HCT116 (cell line): ENCODE measurements around the gene SOX18. TPM values are rescaled to one million over a fixed set of nuclear protein-coding genes. Genes with fewer than 3 reads are reported as not detected.
A peak's percentile ranks its signal among the peaks of the same experiment; 100 is the strongest.

Experiments
- ATAC-seq: fragments of 200-7000 bp; cut with Tn5 transposase; 2 replicates; pipeline ENCODE4 v1.9.1; 2020; ENCODE audit warnings: mild to moderate bottlenecking, moderate library complexity
- BruUV-seq: library from RNA; stranded (reverse); fragments of 400-500 nt; replicated peaks from 2 replicates; lab custom pipeline; 2021; lab: Mats Ljungman, UMichigan
- CTCF ChIA-PET: fragments of 300-600 bp; sonication (Branson Sonifier 250); formaldehyde crosslinking; loops from one replicate; lab custom pipeline; 2021; ENCODE audit warnings: antibody characterized with exemption; lab: Charles Lee
- POLR2A ChIA-PET: fragments of 300-600, 350-600 bp; sonication (Branson Sonifier 250); formaldehyde crosslinking; loops from one replicate; lab custom pipeline; 2021; ENCODE audit warnings: antibody characterized with exemption; lab: Charles Lee
- RAD21 ChIA-PET, 2 experiments: fragments of 300-600 bp; sonication (Branson Sonifier 250); formaldehyde crosslinking; loops; one replicate each; lab custom pipeline; 2023; ENCODE audit warnings: low total read pairs in 2 of 2; ENCODE audit not compliant: uncharacterized antibody in 2 of 2, unreplicated experiment in 2 of 2, low non-redundant PET in 1 of 2; lab: Charles Lee
- DNase-seq: peaks from one replicate; pipeline ENCODE4 v3.0.0-alpha.2; 2010; ENCODE audit warnings: low read depth, low spot score
- H2AFZ ChIP-seq: fragments of 200-600 bp; shearing (Covaris generic), sonication (generic); 2 replicates; pipeline ENCODE4 v1.6.1; 2017; ENCODE audit warnings: low read depth, mixed run types, mixed read lengths, antibody characterized with exemption, low read length; ENCODE audit not compliant: poor library complexity, severe bottlenecking
- H3K27ac ChIP-seq: 2 replicates; pipeline ENCODE4 v1.5.1; 2012; ENCODE audit warnings: low read depth, low read length
- H3K27me3 ChIP-seq: fragments of 200-600 bp; sonication (generic); 2 replicates; pipeline ENCODE4 v1.6.1; 2016; ENCODE audit warnings: mixed run types, low read length, mixed read lengths; ENCODE audit not compliant: insufficient read depth
- H3K36me3 ChIP-seq, 2 experiments: fragments of 200-500 bp in 1 of 2; fragments of 200-600 bp in 1 of 2; sonication (Bioruptor generic) in 1 of 2; sonication (generic) in 1 of 2; 2 replicates each; pipeline versions ENCODE4 v1.5.1 to v1.6.1; 2014 to 2016; ENCODE audit warnings: low read length in 2 of 2, inconsistent platforms in 1 of 2, mixed read lengths in 1 of 2, mixed run types in 1 of 2; ENCODE audit not compliant: insufficient read depth in 2 of 2, control insufficient read depth in 1 of 2
- H3K4me1 ChIP-seq, 2 experiments: fragments of 200-600 bp in 1 of 2; sonication (generic) in 1 of 2; 2 replicates each; pipeline versions ENCODE4 v1.5.1 to v1.6.1; 2012 to 2017; ENCODE audit warnings: low read length in 2 of 2, inconsistent platforms in 1 of 2, mild to moderate bottlenecking in 1 of 2, mixed read lengths in 1 of 2, mixed run types in 1 of 2, moderate library complexity in 1 of 2; ENCODE audit not compliant: insufficient read depth in 2 of 2, control insufficient read depth in 1 of 2
- H3K4me2 ChIP-seq: fragments of 200-600 bp; sonication (generic); 2 replicates; pipeline ENCODE4 v1.6.1; 2017; ENCODE audit warnings: mixed run types, low read length, mixed read lengths
- H3K4me3 ChIP-seq, 2 experiments: fragments of 200-600 bp in 1 of 2; sonication (generic) in 1 of 2; replicated peaks in 1 of 2; 2 replicates each; pipeline ENCODE4 v1.5.1; 2011 to 2016; ENCODE audit warnings: low read length in 2 of 2, control low read depth in 1 of 2, low read depth in 1 of 2, mild to moderate bottlenecking in 1 of 2, mixed read lengths in 1 of 2, mixed run types in 1 of 2
- H3K79me2 ChIP-seq: fragments of 200-600 bp; sonication (generic); 2 replicates; pipeline ENCODE4 v1.6.1; 2017; ENCODE audit warnings: mild to moderate bottlenecking, mixed run types, low read length, moderate library complexity, mixed read lengths; ENCODE audit not compliant: insufficient read depth
- H3K9ac ChIP-seq: fragments of 200-600 bp; sonication (generic); 2 replicates; pipeline ENCODE4 v1.6.1; 2016; ENCODE audit warnings: low read length, mixed read lengths
- H3K9me2 ChIP-seq: fragments of 200-600 bp; sonication (generic), shearing (Covaris generic); 2 replicates; pipeline ENCODE4 v1.6.1; 2017; ENCODE audit warnings: mixed run types, mild to moderate bottlenecking, moderate library complexity; ENCODE audit not compliant: insufficient read depth
- H3K9me3 ChIP-seq, 2 experiments: fragments of 200-500 bp in 1 of 2; fragments of 200-600 bp in 1 of 2; sonication (Bioruptor generic) in 1 of 2; sonication (generic) in 1 of 2; 2 replicates each; pipeline ENCODE4 v1.6.1; 2014 to 2017; ENCODE audit warnings: low read length in 2 of 2, mixed read lengths in 2 of 2, inconsistent platforms in 1 of 2, low read depth in 1 of 2, mild to moderate bottlenecking in 1 of 2, mixed run types in 1 of 2, moderate library complexity in 1 of 2; ENCODE audit not compliant: control insufficient read depth in 1 of 2, insufficient read depth in 1 of 2
- H4K20me1 ChIP-seq: fragments of 200-600 bp; sonication (generic), shearing (Covaris generic); 2 replicates; pipeline ENCODE4 v1.6.1; 2017; ENCODE audit warnings: mixed run types, mild to moderate bottlenecking, moderate library complexity; ENCODE audit not compliant: insufficient read depth
- CBX3 ChIP-seq: IDR thresholded peaks from 2 replicates; pipeline ENCODE4 v1.6.1; 2012; ENCODE audit warnings: low read depth
- CTCF ChIP-seq, 3 experiments: fragments of 200-600 bp in 1 of 3; sonication (generic) in 1 of 3; IDR thresholded peaks in 2 of 3; conservative IDR thresholded peaks in 1 of 3; 2 replicates each; pipeline ENCODE4 v1.5.1; 2012 to 2017; ENCODE audit warnings: low read depth in 2 of 3, low read length in 2 of 3, antibody characterized with exemption in 1 of 3, borderline replicate concordance in 1 of 3, control low read depth in 1 of 3, mild to moderate bottlenecking in 1 of 3, mixed read lengths in 1 of 3, mixed run types in 1 of 3, moderate library complexity in 1 of 3; ENCODE audit not compliant: insufficient read depth in 1 of 3
- EGR1 ChIP-seq: IDR thresholded peaks from 2 replicates; pipeline ENCODE4 v1.6.1; 2012; ENCODE audit warnings: low read depth
- ELF1 ChIP-seq: IDR thresholded peaks from 2 replicates; pipeline ENCODE4 v1.6.1; 2012; ENCODE audit warnings: low read depth, borderline replicate concordance
- EZH2phosphoT487 ChIP-seq: fragments of 200-600 bp; IDR thresholded peaks from 2 replicates; pipeline ENCODE4 v1.6.1; 2018; ENCODE audit warnings: antibody characterized with exemption, borderline replicate concordance
- FOSL1 ChIP-seq: IDR thresholded peaks from 2 replicates; pipeline ENCODE4 v1.6.1; 2012; ENCODE audit warnings: low read depth
- JUND ChIP-seq: IDR thresholded peaks from 2 replicates; pipeline ENCODE4 v1.6.1; 2012
- MAX ChIP-seq: IDR thresholded peaks from 2 replicates; pipeline ENCODE4 v1.6.1; 2012
- POLR2A ChIP-seq: IDR thresholded peaks from 2 replicates; pipeline ENCODE4 v1.7.0; 2011; ENCODE audit warnings: borderline replicate concordance; ENCODE audit not compliant: insufficient read depth, insufficient read length; ENCODE audit errors: extremely low read depth
- RAD21 ChIP-seq: IDR thresholded peaks from 2 replicates; pipeline ENCODE4 v1.6.1; 2012; ENCODE audit warnings: low read depth, mild to moderate bottlenecking
- REST ChIP-seq: IDR thresholded peaks from 2 replicates; pipeline ENCODE4 v1.6.1; 2012; ENCODE audit warnings: low read depth
- SIN3A ChIP-seq: IDR thresholded peaks from 2 replicates; pipeline ENCODE4 v1.6.1; 2012; ENCODE audit warnings: low read depth
- SRF ChIP-seq: IDR thresholded peaks from 2 replicates; pipeline ENCODE4 v1.6.1; 2012; ENCODE audit warnings: low read depth
- TCF7L2 ChIP-seq: IDR thresholded peaks from 2 replicates; pipeline ENCODE4 v1.7.0; 2011; ENCODE audit warnings: borderline replicate concordance, inconsistent platforms; ENCODE audit not compliant: insufficient read depth, insufficient read length; ENCODE audit errors: extremely low read depth
- YY1 ChIP-seq: IDR thresholded peaks from 2 replicates; pipeline ENCODE4 v1.6.1; 2011; ENCODE audit warnings: low read length, low read depth, moderate library complexity, mild to moderate bottlenecking; ENCODE audit not compliant: insufficient replicate concordance; ENCODE audit errors: extremely low read depth
- intact Hi-C: fragments of 100-400 bp; cut with micrococcal nuclease; formaldehyde crosslinking; loops from 2 replicates; pipeline ENCODE4 v1.10.0; 2022
- total RNA-seq: library from RNA; stranded (reverse); gene quantifications from one replicate; pipeline ENCODE4 v1.2.1, GENCODE V29; 2021; ENCODE audit not compliant: unreplicated experiment

The SOX18 gene
- total RNA-seq, 1 experiment from 2014 or later = 3.3 TPM

- Histone ChIP-seq H3K4me3 (peak overlapping the region; percentile 37 to 56), H3K27me3 (no peaks in the 10 kb centered on the region), H3K27ac (peak overlapping the region; percentile 23; the same call in 1 of the 2 replicates), H3K9me3 (no peaks in the 10 kb centered on the region), H2AFZ (no peak overlapping the region), H3K36me3 (no peaks in the 10 kb centered on the region), H4K20me1 (no peaks in the 10 kb centered on the region), H3K4me1 (peaks cover 28 to 38% of the 10 kb centered on the region in 2 experiments), H3K9me2 (no peaks in the 10 kb centered on the region), H3K79me2 (no peaks in the 10 kb centered on the region), H3K4me2 (peak overlapping the region; percentile 80), H3K9ac (peak overlapping the region; percentile 51)
- intact Hi-C loops = loop anchor here (10.0 kb wide), 1 partner anchor 345 kb away; the partner anchor contains the start of genes ARFRP1 and ZGPAT
- TF ChIP-seq MAX = no peak
- TF ChIP-seq FOSL1 = no peak
- TF ChIP-seq RAD21 = no peak
- no peak for TF ChIP-seq POLR2A
- TF ChIP-seq YY1 = no peak
- no peak for TF ChIP-seq CTCF (IDR thresholded peaks at IDR 0.05 in 2 of 3, conservative IDR thresholded peaks at IDR 0.05 in 1 of 3; ENCODE audit: borderline replicate concordance in 1 of 3, insufficient read depth in 1 of 3, low read depth in 2 of 3, low read length in 2 of 3)
- TF ChIP-seq EZH2phosphoT487 = no peak
- no peak for TF ChIP-seq REST
- TF ChIP-seq CBX3 = no peak
- no peak for TF ChIP-seq EGR1
- TF ChIP-seq ELF1 = no peak
- TF ChIP-seq SIN3A = no peak
- no peak for TF ChIP-seq SRF
- TF ChIP-seq JUND = no peak
- no peak for TF ChIP-seq TCF7L2
- ChIA-PET POLR2A (no interaction called here), RAD21 (no interaction called here), CTCF (interaction anchor here (0.8 to 1.0 kb wide), 2 partner anchors 10 to 11 kb away, joined by 3 read pairs; no protein-coding TSS in a partner anchor)
- DNase-seq = no peak
- no TSS peak for BruUV-seq
- ATAC-seq = peak; percentile 13
These were observed 430 bp upstream of the SOX18 start for GRCh38 chr20:64049878-64050260.
